ENCODE results near the gene TSPAN4. TPM values are rescaled to one million over a fixed set of nuclear protein-coding genes. Genes with fewer than 3 reads are reported as not detected.

Gene TSPAN4
- total and polyA plus RNA-seq, 2 of the 13 experiments (the other 11 are each of a cell fraction or from before 2014, with no cell fraction given) = 31.7 to 68.3 TPM

DNA sequence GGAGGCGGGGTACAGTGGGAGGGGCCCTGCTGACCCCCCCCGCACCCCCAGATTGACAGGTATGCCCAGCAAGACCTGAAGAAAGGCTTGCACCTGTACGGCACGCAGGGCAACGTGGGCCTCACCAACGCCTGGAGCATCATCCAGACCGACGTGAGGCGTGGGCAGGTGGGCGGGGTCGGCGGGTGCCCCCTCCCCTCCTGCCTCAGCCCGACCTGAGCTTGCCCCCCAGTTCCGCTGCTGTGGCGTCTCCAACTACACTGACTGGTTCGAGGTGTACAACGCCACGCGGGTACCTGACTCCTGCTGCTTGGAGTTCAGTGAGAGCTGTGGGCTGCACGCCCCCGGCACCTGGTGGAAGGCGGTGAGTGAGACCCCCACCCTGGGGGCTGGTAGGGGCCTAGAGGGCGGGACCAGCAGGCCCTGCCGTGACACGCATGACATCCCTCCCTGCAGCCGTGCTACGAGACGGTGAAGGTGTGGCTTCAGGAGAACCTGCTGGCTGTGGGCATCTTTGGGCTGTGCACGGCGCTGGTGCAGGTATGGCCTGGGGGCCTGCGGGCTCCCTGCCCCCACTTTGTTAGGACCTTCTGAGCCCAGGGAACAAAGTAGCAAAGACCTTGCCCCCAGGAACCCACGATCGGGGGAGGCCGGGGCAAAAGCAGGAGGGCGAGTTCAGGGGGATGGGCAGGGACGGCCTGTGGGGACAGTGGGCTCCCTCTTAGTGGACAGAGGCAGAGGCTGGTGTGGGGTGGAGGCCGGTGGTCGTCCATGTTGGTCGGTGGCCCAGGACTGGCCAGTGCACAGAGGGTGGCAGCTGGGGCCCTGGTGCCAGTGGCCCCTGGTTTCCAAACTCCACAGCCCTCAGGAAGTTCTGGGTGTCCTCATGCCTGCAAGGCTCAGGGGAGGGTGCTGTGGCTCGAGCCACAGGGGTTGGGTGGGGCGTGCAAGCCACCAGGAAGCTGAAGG lies 23.1 kb downstream of the TSPAN4 start:
- Histone ChIP-seq H3K27ac (ENCODE audit: extremely low read length, insufficient read depth, low read length) (no peak overlapping the region), H3K4me2 (ENCODE audit: low read depth, low read length) (no peak overlapping the region), H3K79me2 (ENCODE audit: insufficient read depth, low read length) (no peaks in the 10 kb centered on the region), H3K9ac (ENCODE audit: insufficient read depth, low read depth, low read length) (no peak overlapping the region), H4K20me1 (ENCODE audit: insufficient read depth, low read length) (no peaks in the 10 kb centered on the region), H2AFZ (ENCODE audit: low read length) (no peak overlapping the region), H3K27me3 (ENCODE audit: control insufficient read depth in 1 of 2, insufficient read depth in 2 of 2, low read length in 2 of 2) (no peaks in the 10 kb centered on the region), H3K4me1 (ENCODE audit: insufficient read depth, low read length) (0 out of 2 replicates have a peak, but pooled peaks cover 8% of the 10 kb centered on the region), H3K4me3 (replicated peaks in 1 of 3; ENCODE audit: insufficient read depth in 1 of 3, low read depth in 2 of 3, low read length in 3 of 3) (no peak overlapping the region), H3K9me3 (ENCODE audit: low read length) (no peaks in the 10 kb centered on the region), H3K36me3 (replicated peaks in 1 of 2; ENCODE audit: control insufficient read depth in 1 of 2, insufficient read depth in 2 of 2, low read length in 2 of 2) (peaks cover 3 to 6% of the 10 kb centered on the region in 2 experiments; a peak in 2 of 5 replicates)
- no TSS peak for BruUV-seq (replicated peaks)
- DNase-seq (ENCODE audit: low spot score) (no peak), FAIRE-seq (no peak), ATAC-seq (no peak)
- WGBS (ENCODE audit: low lambda C conversion rate) = 89% methylated on average over 24 of the region's 41 CpGs
- ChIA-PET CTCF (ENCODE audit: low intra/inter-chr PET ratio, low total read pairs) (no interaction called here), POLR2A (interaction anchor here (1.0 kb wide), 1 partner anchor 624 kb away, joined by 3 read pairs; no protein-coding TSS in a partner anchor)
- in situ Hi-C loops (cut with HindIII; ENCODE audit: extremely low pct_ligation_motif_present, low pct_unique_long_range_greater_than_20kb) = no loop called here
- TF ChIP-seq ZNF777 (CRISPR knock-in tag; IDR thresholded peaks at IDR 0.05) = no peak
- TF ChIP-seq AGO2 (optimal IDR thresholded peaks at IDR 0.05; ENCODE audit: low read depth, low read length) = peak; percentile 88
- TF ChIP-seq, protein P1, sequence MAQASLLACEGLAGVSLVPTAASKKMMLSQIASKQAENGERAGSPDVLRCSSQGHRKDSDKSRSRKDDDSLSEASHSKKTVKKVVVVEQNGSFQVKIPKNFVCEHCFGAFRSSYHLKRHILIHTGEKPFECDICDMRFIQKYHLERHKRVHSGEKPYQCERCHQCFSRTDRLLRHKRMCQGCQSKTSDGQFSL (CRISPR knock-in tag; IDR thresholded peaks at IDR 0.05) = no peak
- TF ChIP-seq POLR2A (IDR thresholded peaks at IDR 0.05; ENCODE audit: insufficient read depth in 1 of 2, low read depth in 2 of 2, low read length in 2 of 2) = 0 out of 4 replicates have a peak, but pooled peaks of 1 of the 2 experiments have one; percentile 36
- TF ChIP-seq BHLHE40 (IDR thresholded peaks at IDR 0.05; ENCODE audit: low read length) = no peak
- TF ChIP-seq ELF4 (CRISPR knock-in tag; IDR thresholded peaks at IDR 0.05; ENCODE audit: borderline replicate concordance) = no peak
- TF ChIP-seq ZBTB38 (CRISPR knock-in tag; IDR thresholded peaks at IDR 0.05) = peak; percentile 17; the same call in 1 of the 2 replicates
- TF ChIP-seq AGO1 (IDR thresholded peaks at IDR 0.05; ENCODE audit: low read depth, low read length, poor library complexity, severe bottlenecking) = peak; percentile 49
- TF ChIP-seq ZC3H13 (CRISPR knock-in tag; IDR thresholded peaks at IDR 0.05) = no peak
- TF ChIP-seq AKAP8 (CRISPR knock-in tag; IDR thresholded peaks at IDR 0.05) = peak; percentile 78; the same call in 1 of the 2 replicates
- TF ChIP-seq PATZ1 (CRISPR knock-in tag; IDR thresholded peaks at IDR 0.05) = peak; percentile 48; the same call in 1 of the 2 replicates
- intact Hi-C loops (cut with micrococcal nuclease; ENCODE audit: unreplicated experiment) = no loop called here
